GM18867 (cell line): ENCODE data around the gene ABCC9.

Source experiments
- ATAC-seq: cut with Tn5 transposase; IDR thresholded peaks from one replicate; pipeline ENCODE4 v1.9.1; 2021; ENCODE audit warnings: mild to moderate bottlenecking, moderate library complexity; ENCODE audit not compliant: unreplicated experiment

ABCC9 gene

GRCh38 chr12:21881965-21882364 lies 59.3 kb downstream of the ABCC9 start:
- ATAC-seq, result no peak

GRCh38 chr12:21879312-21879711 lies 61.9 kb downstream of the ABCC9 start:
- no peak for ATAC-seq

GRCh38 chr12:21877293-21877982 lies 63.8 kb downstream of the ABCC9 start:
- no peak for ATAC-seq

GRCh38 chr12:21865846-21866245 lies 75.4 kb downstream of the ABCC9 start:
- no peak for ATAC-seq

- no peak for ATAC-seq
Measured at GRCh38 chr12:21860534-21860933, 80.7 kb downstream of the ABCC9 start.

GRCh38 chr12:21860128-21860527 lies 81.1 kb downstream of the ABCC9 start:
- no peak for ATAC-seq

GRCh38 chr12:21852251-21852650 lies 89.0 kb downstream of the ABCC9 start:
- ATAC-seq, result no peak

DNA sequence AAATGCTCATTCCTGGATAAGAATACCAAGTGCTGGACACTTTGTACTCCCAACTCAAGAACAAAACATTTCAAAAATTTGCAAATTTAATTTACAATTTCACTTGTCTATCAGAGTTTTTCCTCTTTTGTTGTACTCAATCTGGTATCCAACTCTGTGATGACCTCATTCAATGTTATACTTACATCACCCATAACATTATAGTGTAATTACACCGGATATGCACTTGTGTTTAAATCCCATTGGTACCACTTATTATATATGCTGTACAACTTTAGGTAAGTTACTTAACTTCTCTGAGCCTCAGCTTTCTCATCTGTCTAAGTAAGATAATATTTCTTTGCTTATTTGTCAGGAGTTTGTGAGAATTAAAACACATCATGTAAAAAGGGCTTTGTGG lies 90.1 kb downstream of the ABCC9 start:
- ATAC-seq, result no peak

DNA sequence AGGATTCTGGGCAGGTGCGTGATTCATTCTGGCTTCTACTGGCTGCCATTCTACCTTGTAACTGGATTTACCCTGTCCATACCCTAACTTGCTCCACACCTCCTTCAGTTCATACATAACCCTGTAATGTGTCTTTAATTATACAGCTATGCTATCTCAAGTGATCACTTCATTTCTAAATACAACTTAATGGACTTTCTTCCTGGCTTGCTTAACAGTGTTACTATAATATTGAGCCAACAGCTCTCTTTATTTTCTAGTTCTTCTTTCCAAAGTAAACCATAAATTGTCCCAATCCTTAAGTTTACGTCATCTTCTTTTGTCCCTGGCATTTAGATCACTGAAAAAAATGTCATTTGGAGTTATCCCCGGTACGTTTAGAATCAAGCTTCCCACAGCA lies 90.8 kb downstream of the ABCC9 start:
- ATAC-seq, result no peak

GRCh38 chr12:21849878-21850277 lies 91.3 kb downstream of the ABCC9 start:
- no peak for ATAC-seq

DNA sequence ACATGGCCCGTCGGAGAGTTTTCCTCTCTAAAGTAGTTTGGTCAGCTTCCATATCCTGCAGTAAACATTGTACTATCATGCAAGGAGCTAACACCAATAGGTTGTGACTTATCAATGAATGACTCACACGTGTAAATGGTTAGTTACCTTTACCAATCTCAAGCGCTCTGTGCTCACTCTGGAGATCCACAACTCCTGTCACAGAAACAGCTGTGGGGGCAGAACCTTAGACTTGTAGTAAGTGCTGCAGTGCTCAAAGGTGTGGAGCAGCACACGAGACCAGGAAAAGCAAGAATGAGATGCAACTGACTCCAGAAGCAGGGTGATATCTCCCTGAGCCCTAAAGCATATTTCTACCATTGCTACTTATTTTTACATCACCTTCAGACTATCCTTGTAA lies 93.0 kb downstream of the ABCC9 start:
- no peak for ATAC-seq

GRCh38 chr12:21843795-21844194 lies 97.4 kb downstream of the ABCC9 start:
- no peak for ATAC-seq

DNA sequence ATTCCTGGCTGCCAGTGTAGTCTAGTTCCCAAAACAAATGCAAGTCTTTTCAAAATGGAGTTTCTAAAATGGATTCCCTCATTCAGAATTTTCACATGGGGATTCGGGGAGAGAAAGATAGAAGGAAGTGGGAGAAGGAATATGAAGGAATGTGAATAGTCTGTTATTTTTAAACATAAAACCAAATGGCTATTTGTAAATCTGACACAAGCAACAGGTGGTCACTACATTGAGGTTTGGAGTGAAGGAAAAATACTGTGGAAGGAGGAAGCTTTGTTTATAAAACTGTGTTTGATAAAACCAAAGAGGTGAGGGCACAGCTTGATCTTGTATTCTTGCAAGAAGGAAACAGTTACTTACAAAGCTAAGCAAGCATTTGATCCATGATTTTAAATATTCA lies 101.5 kb downstream of the ABCC9 start:
- ATAC-seq, result no peak

DNA sequence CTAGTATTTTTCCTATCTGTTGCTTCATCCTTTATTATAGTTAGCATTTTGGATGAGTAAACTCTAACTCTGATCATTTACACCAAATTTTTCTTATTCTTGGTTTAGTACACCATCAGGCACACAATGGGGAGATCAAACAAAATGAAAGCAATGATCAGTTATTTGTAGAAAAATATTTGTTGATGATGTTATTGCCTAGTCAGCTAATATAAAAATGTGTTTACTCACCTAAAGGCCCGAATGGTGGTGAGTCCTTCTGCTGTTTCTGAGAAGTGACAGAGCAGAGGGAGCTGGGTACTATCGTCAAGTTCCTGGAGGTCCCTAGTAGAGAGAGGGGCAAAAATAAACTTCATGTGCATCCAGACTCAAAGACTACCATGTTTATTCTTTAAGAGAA lies 103.4 kb downstream of the ABCC9 start:
- no peak for ATAC-seq

DNA sequence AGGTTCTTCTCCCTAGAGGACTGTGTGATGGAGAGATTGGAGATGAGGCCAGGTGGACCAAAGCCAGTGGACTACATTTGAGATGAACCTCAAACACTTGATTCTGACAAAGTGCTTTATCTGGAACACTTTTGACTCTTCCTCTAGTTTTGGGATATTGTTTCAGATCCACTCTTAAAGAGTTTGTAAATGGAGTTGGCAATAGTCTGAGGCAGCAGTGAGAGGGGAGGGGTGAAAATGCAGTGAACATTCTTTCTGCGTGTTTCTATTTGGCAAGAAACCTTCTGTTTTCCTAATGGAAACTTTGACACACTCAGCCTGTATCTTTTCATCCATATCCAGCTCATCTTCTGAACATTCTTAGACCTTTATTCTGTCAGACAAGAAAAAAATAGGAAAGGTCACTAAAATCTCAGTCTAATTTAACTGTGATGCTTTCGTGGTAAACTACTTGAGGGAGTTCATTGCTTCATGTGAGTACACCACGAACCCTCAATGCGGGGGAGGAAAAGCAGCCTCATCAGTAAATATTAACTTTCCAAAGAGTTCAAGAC lies 109.4 kb downstream of the ABCC9 start:
- ATAC-seq, result no peak

DNA sequence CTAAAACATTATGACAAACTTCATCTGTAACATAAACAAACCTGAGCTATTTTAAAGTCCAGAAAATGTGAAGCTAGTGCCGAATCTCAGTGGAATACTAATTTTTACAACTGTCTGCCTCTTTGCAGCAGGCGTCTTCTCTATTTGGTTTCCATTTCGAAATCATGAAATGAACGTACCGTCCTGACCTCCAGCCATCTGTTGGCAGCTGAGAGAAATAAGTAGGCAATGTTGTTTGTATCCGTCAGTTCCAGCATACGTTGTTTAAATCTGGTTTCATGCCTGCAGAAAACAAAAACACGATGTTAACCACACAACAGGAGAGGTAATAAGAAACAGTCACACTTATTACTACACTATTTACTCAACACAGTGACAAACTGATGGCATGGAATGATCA lies 112.4 kb downstream of the ABCC9 start:
- ATAC-seq, result no peak

DNA sequence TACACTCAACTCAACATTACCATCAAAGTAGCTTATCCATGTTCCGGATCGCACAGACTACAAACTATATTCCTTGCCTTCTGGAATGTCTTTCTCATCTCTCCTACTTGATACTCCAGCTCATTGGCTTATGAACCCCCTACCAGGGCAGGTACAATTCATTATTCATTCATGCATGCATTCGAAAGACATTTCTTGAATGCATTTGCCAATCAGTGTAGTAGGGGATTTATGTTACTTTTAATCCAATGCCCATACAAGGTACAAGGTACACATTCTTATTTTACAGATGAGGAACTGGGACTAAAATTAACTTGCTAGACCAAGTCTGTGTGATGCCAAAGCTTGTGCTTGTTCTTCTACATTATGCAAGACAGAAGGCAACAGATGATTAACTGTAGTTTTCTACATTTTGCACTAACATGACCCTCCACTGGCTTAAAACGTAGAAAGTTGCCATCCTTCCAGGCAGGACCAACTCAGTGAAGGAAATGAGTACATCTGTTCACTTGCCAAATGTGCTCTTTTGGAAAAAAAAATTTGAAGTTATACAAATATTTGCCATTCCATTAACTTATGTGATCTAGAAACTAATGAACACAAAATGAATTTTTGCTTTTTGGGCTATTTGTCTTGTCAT lies 113.0 kb downstream of the ABCC9 start:
- ATAC-seq, result no peak

GRCh38 chr12:21827083-21827482 lies 114.1 kb downstream of the ABCC9 start:
- ATAC-seq, result no peak

GRCh38 chr12:21826618-21826910 lies 114.7 kb downstream of the ABCC9 start:
- ATAC-seq, result no peak

GRCh38 chr12:21825886-21826617 lies 115.2 kb downstream of the ABCC9 start:
- ATAC-seq, result no peak

DNA sequence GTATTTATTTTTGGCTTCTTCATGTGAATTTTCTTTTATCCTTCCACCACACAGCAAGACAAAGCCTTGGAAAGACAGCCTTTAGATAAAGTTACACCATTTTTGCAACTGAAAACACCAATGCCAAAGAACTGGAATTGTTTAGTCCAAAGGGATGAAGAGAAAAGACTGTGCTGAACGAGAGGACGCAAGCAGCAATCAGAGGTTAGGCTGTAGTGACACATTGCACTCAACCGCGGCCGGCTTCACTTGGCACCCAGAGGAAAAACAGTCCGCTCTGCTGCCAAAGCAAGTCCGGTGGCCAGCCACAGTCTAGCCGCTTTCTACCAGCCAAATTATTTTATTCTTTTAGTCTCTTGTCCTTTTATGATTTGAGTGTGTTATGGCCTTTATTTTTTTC lies 117.6 kb downstream of the ABCC9 start:
- ATAC-seq, result no peak

- no peak for ATAC-seq
Measured at GRCh38 chr12:21819678-21820077, 121.5 kb downstream of the ABCC9 start.
